Brain microvascular endothelial cell (primary cell): ENCODE data around the gene DIP2B.

Experiments
- DNase-seq: peaks from one replicate; pipeline ENCODE4 v3.0.0-alpha.2; 2020
- H3K27ac ChIP-seq: fragments of 250-450 bp; sonication (Bioruptor Pico); 2 replicates; pipeline ENCODE4 v1.5.1; 2020; ENCODE audit warnings: mild to moderate bottlenecking, moderate library complexity
- H3K27me3 ChIP-seq: fragments of 250-450 bp; sonication (Bioruptor Pico); replicated peaks from 2 replicates; pipeline ENCODE4 v1.5.1; 2020; ENCODE audit warnings: mild to moderate bottlenecking
- H3K36me3 ChIP-seq: fragments of 250-450 bp; sonication (Bioruptor Pico); replicated peaks from 2 replicates; pipeline ENCODE4 v1.5.1; 2020; ENCODE audit warnings: mild to moderate bottlenecking
- H3K4me3 ChIP-seq: 2 replicates; pipeline ENCODE4 v1.5.1; 2011; ENCODE audit warnings: low read depth, mild to moderate bottlenecking, control low read depth, low read length, moderate library complexity
- in situ Hi-C: cut with HindIII; loops from 2 replicates; pipeline ENCODE4 v1.10.0; 2017; ENCODE audit warnings: low sequenced_read_pairs, low pct_ligation_motif_present
- TF ChIP-seq, protein P1 (sequence below): IDR thresholded peaks from 2 replicates; pipeline ENCODE4 v1.5.1; 2011; ENCODE audit warnings: low read depth, mild to moderate bottlenecking, moderate library complexity, low read length, control low read depth, inconsistent platforms; ENCODE audit errors: missing control alignments

DIP2B gene

DNA sequence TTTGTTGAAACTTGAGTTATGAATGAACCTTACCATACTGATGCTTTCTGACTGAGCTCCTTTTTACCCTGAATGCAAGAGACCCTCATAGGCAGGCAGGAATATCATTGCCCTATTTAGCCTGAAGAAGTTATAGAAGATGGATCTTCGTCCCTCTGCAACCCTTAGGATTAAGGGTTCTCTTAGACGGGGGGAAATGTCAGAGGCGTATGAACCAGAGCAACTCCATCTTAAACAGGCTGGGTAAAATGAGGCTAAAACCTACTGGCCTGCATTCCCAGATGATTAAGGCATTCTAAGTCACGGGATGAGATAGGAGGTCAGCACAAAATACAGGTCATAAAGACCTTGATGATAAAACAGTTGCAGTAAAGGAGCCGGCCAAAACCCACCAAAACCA is 266.6 kb downstream of the DIP2B start:
- in situ Hi-C loops: no loop called here
- no peaks in the 10 kb centered on the region for H3K36me3 ChIP-seq
- TF ChIP-seq, protein P1, sequence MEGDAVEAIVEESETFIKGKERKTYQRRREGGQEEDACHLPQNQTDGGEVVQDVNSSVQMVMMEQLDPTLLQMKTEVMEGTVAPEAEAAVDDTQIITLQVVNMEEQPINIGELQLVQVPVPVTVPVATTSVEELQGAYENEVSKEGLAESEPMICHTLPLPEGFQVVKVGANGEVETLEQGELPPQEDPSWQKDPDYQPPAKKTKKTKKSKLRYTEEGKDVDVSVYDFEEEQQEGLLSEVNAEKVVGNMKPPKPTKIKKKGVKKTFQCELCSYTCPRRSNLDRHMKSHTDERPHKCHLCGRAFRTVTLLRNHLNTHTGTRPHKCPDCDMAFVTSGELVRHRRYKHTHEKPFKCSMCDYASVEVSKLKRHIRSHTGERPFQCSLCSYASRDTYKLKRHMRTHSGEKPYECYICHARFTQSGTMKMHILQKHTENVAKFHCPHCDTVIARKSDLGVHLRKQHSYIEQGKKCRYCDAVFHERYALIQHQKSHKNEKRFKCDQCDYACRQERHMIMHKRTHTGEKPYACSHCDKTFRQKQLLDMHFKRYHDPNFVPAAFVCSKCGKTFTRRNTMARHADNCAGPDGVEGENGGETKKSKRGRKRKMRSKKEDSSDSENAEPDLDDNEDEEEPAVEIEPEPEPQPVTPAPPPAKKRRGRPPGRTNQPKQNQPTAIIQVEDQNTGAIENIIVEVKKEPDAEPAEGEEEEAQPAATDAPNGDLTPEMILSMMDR: no peak

DNA sequence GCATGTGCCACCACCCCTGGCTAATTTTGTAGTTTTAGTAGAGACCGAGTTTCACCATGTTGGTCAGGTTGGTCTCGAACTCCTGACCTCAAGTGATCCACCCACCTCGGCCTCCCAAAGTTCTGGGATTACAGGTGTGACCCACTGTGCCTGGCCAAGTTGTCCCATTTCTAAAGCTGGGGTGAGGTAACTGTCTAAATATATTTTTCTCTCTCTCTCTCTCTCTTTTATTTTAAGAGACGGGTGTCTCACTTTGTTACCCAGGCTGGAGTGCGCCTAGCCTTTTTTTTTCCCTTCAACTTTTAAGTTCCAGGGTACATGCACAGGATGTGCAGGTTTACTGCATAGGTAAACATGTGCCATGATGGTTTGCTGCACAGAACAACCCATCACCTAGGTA is 267.7 kb downstream of the DIP2B start:
- no peak for DNase-seq
- no peak overlapping the region for H3K27ac ChIP-seq
- in situ Hi-C loops: no loop called here
- TF ChIP-seq, protein P1: no peak
- no peaks in the 10 kb centered on the region for H3K36me3 ChIP-seq
- no peak overlapping the region for H3K4me3 ChIP-seq
- H3K27me3 ChIP-seq: no peaks in the 10 kb centered on the region

More for the DNA sequence above, 266.6 kb downstream of the DIP2B start:
- Histone ChIP-seq H3K4me3 (no peak overlapping the region), H3K27ac (no peak overlapping the region), H3K27me3 (no peaks in the 10 kb centered on the region)
- no peak for DNase-seq

DNA sequence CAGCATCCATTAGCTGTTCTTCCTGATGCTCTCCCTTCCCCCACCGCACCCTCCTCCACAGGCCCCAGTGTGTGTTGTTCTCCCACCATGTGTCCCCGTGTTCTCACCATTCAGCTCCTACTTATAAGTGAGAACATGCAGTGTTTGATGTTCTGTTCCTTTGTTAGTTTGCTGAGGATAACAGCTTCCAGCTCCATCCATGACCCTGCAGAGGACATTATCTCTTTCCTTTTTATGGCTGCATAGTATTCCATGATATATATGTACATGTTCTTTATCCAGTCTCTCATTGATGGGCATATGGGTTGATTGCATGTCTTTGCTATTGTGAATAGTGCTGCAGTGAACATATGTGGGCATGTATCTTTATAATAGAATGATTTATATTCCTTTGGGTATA is 268.1 kb downstream of the DIP2B start:
- H3K27ac ChIP-seq: no peak overlapping the region
- H3K36me3 ChIP-seq: no peaks in the 10 kb centered on the region
- no peaks in the 10 kb centered on the region for H3K27me3 ChIP-seq
- no peak overlapping the region for H3K4me3 ChIP-seq
- no peak for DNase-seq
- TF ChIP-seq, protein P1: no peak
- in situ Hi-C loops: no loop called here

DNA sequence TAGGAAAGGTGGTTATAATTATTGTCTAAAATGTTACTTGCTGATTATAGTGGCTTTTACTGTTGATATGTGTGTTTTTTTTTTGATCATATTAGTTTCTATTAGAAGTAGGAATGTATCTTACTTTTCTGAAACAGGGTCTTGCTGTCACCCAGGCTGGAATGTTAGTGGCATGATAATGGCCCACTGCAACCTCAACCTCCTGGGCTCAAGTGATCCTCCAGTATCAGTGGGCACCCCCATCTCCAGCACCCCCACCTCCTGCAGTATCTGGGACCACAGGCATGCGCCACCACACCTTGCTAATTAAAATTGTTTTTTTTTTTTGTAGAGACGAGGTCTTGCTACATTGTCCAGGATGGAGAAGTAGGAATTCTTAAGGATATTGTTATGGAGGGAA is 270.5 kb downstream of the DIP2B start:
- Histone ChIP-seq H3K4me3 (no peak overlapping the region), H3K27me3 (no peaks in the 10 kb centered on the region), H3K27ac (no peak overlapping the region), H3K36me3 (no peaks in the 10 kb centered on the region)
- in situ Hi-C loops: no loop called here
- DNase-seq: no peak
- TF ChIP-seq, protein P1: no peak

DNA sequence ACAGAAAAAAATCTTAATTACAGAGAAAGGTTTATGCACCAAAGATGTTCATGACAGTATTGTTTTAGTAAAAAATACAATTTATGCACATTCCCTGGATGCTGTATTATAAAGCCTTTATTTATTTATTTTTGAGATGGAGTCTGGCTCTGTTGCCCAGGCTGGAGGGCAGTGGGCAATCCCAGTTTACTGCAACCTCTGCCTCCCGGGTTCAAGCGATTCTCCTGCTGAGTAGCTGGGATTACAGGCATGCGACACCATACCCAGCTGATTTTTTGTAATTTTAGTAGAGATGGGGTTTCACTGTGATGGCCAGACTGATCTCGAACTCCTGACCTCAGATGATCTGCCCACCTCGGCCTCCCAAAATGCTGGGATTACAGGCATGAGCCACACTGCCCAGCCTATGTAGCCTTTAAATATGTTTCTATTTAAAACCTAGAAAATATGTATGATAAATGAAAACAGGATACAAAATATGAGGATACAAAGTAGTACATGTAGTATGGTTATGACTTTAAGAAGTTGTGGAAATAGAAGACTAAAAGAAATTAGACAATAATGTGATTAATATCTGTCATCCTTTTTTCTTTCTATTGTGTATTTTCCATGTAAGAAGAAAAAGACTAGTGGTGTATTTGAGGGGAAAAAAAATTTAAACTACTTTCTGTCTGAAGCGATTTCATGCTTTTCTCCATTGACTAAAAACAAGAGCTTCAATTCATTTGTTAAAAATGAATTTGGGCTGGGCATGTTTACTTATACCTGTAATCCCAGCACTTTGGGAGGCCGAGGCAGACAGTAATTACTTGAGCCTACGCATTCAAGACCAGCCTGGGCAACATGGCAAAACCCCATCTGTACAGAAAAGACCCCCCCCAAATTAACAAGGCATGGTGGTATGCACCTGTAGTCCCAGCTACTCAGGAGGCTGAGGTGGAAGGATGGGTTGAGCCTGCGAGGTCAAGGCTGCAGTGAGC is 272.3 kb downstream of the DIP2B start:
- Histone ChIP-seq H3K27me3 (no peaks in the 10 kb centered on the region), H3K4me3 (no peak overlapping the region), H3K27ac (no peak overlapping the region), H3K36me3 (no peaks in the 10 kb centered on the region)
- in situ Hi-C loops: no loop called here
- DNase-seq: no peak
- TF ChIP-seq, protein P1: no peak
